Fibroblast of lung (primary cell): ENCODE measurements around the gene ABLIM2. TPM values are rescaled to one million over a fixed set of nuclear protein-coding genes. Genes with fewer than 3 reads are reported as not detected.

Experiments
- DNase-seq, 2 donors: peaks; one replicate each; pipeline versions ENCODE4 v3.0.0 to v3.0.0-alpha.2; 2010; ENCODE audit warnings: low read depth in 2 of 2
- H2AFZ ChIP-seq: 2 replicates; pipeline ENCODE4 v1.5.1; 2012; ENCODE audit warnings: low read length, control low read depth, inconsistent platforms
- H3K27ac ChIP-seq: 2 replicates; pipeline ENCODE4 v1.5.1; 2011; ENCODE audit warnings: low read length, control low read depth; ENCODE audit not compliant: insufficient read depth
- H3K27me3 ChIP-seq: 2 replicates; pipeline ENCODE4 v1.5.1; 2011; ENCODE audit warnings: mild to moderate bottlenecking, low read length; ENCODE audit not compliant: control insufficient read depth, insufficient read depth
- H3K36me3 ChIP-seq: 2 replicates; pipeline ENCODE4 v1.5.1; 2011; ENCODE audit warnings: low read length; ENCODE audit not compliant: control insufficient read depth, insufficient read depth
- H3K4me1 ChIP-seq: 2 replicates; pipeline ENCODE4 v1.5.1; 2011; ENCODE audit warnings: low read length; ENCODE audit not compliant: control insufficient read depth, insufficient read depth; ENCODE audit errors: extremely low read depth
- H3K4me2 ChIP-seq: 2 replicates; pipeline ENCODE4 v1.5.1; 2011; ENCODE audit warnings: low read length, control low read depth; ENCODE audit not compliant: insufficient read depth; ENCODE audit errors: extremely low read depth
- H3K4me3 ChIP-seq, 4 experiments: fragments of 200-600 bp in 1 of 4; sonication (generic) in 1 of 4; replicated peaks in 1 of 4; 2 replicates each; pipeline ENCODE4 v1.5.1; 2011 to 2016; ENCODE audit warnings: low read length in 4 of 4, low read depth in 3 of 4, mild to moderate bottlenecking in 3 of 4, control low read depth in 2 of 4, inconsistent platforms in 1 of 4, mixed read lengths in 1 of 4; ENCODE audit not compliant: insufficient read depth in 1 of 4; ENCODE audit errors: control extremely low read depth in 1 of 4
- H3K79me2 ChIP-seq: 2 replicates; pipeline ENCODE4 v1.5.1; 2012; ENCODE audit warnings: mild to moderate bottlenecking, low read length, inconsistent platforms; ENCODE audit not compliant: control insufficient read depth, insufficient read depth
- H3K9ac ChIP-seq: 2 replicates; pipeline ENCODE4 v1.5.1; 2011; ENCODE audit warnings: mild to moderate bottlenecking, low read length, control low read depth; ENCODE audit not compliant: insufficient read depth
- H3K9me3 ChIP-seq: 2 replicates; pipeline ENCODE4 v1.5.1; 2012; ENCODE audit warnings: low read depth, low read length; ENCODE audit not compliant: control insufficient read depth, insufficient read depth
- H4K20me1 ChIP-seq: 2 replicates; pipeline ENCODE4 v1.5.1; 2011; ENCODE audit warnings: low read length; ENCODE audit not compliant: control insufficient read depth, insufficient read depth; ENCODE audit errors: extremely low read depth
- CTCF ChIP-seq, 2 donors: IDR thresholded peaks in 1 of 2; conservative IDR thresholded peaks in 1 of 2; 1 replicate in 1 of 2; 2 replicates in 1 of 2; pipeline ENCODE4 v1.5.1; 2011 to 2012; ENCODE audit warnings: low read length in 2 of 2, control low read depth in 1 of 2, inconsistent platforms in 1 of 2, low read depth in 1 of 2, mild to moderate bottlenecking in 1 of 2
- EZH2 ChIP-seq: IDR thresholded peaks from 2 replicates; pipeline ENCODE4 v1.5.1; 2012; ENCODE audit warnings: low read length, control low read depth, mild to moderate bottlenecking; ENCODE audit errors: missing control alignments
- polyA plus RNA-seq, 2 donors: library from polyadenylated mRNA; depleted of rRNA in 1 of 2; stranded (reverse) in 1 of 2; unstranded in 1 of 2; fragments of >200 nt; gene quantifications; 2 replicates each; pipeline ENCODE4 v1.2.1, GENCODE V29; 2011 to 2012; ENCODE audit warnings: missing spikeins in 1 of 2
- total RNA-seq: library from RNA; depleted of rRNA; stranded (reverse); fragments of >200 nt; gene quantifications from 2 replicates; pipeline ENCODE4 v1.2.1, GENCODE V29; 2014

Gene ABLIM2
- total and polyA plus RNA-seq, 2 donors (not counting 1 experiment from before 2014, with no cell fraction given): 0.66 to 2.6 TPM

GRCh38 chr4:8113611-8114377 lies 44.8 kb downstream of the ABLIM2 start:
- H3K9me3 ChIP-seq: no peaks in the 10 kb centered on the region
- no peak for DNase-seq
- no peak overlapping the region for H2AFZ ChIP-seq
- H4K20me1 ChIP-seq: no peaks in the 10 kb centered on the region
- H3K27ac ChIP-seq: no peak overlapping the region
- TF ChIP-seq EZH2 (no peak), CTCF (conservative IDR thresholded peaks at IDR 0.05 in 1 of 2, IDR thresholded peaks at IDR 0.05 in 1 of 2; ENCODE audit: low read depth in 1 of 2, low read length in 2 of 2) (no peak)
- no peaks in the 10 kb centered on the region for H3K79me2 ChIP-seq
- H3K36me3 ChIP-seq: no peaks in the 10 kb centered on the region
- H3K4me2 ChIP-seq: no peak overlapping the region
- no peak overlapping the region for H3K4me3 ChIP-seq
- no peaks in the 10 kb centered on the region for H3K27me3 ChIP-seq
- H3K9ac ChIP-seq: no peak overlapping the region
- H3K4me1 ChIP-seq: no peaks in the 10 kb centered on the region

DNA sequence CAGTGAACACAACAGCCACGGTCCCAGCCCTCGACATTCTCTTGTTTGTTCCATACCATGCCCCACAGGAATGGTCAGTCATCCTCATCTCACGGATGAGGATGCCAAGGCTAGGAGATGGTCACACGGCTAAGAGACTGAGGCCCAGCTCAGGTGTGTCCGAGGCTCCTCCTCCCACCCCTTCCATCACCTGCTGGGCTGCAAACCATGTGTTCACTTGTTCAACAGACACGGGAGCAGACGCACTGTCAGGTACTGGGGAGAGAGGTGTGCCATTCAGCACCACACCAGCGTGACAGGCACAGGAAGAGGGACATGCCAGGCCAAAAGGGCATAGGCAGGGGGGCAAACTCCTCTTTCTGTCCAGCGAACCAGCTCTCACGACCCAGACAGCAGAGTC lies 45.9 kb downstream of the ABLIM2 start:
- no peak overlapping the region for H3K4me3 ChIP-seq
- no peak overlapping the region for H2AFZ ChIP-seq
- no peak overlapping the region for H3K4me2 ChIP-seq
- H3K27ac ChIP-seq: no peak overlapping the region
- H3K36me3 ChIP-seq: no peaks in the 10 kb centered on the region
- H3K9me3 ChIP-seq: no peaks in the 10 kb centered on the region
- no peaks in the 10 kb centered on the region for H3K79me2 ChIP-seq
- no peak overlapping the region for H3K9ac ChIP-seq
- DNase-seq: no peak
- no peaks in the 10 kb centered on the region for H4K20me1 ChIP-seq
- H3K4me1 ChIP-seq: no peaks in the 10 kb centered on the region
- TF ChIP-seq EZH2 (no peak), CTCF (conservative IDR thresholded peaks at IDR 0.05 in 1 of 2, IDR thresholded peaks at IDR 0.05 in 1 of 2; ENCODE audit: low read depth in 1 of 2, low read length in 2 of 2) (no peak)
- no peaks in the 10 kb centered on the region for H3K27me3 ChIP-seq

DNA sequence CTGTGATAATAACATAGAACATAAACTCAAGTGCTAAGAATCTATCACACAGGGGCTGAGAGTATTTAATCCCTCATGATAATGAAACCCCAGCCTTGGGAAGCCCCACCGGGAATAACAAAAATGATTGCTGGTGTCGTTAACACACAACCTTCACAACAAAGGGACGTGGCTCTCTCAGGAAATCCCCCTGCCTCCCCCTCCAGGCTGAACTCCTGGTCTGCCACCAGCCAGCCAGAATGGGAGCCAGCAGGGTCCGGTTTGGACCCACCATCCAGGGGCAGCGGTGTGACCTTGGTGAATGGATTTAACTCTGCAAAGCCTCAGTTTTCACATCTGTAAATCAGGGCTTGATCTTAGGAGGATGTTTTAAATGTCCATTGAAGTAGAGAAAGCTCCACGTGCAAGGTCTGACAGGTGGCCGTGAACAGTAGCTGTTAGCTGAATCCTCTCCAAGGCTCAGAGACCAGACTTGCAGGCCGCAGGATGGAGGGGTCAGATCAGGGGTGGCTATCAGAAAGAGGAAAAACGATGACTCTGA lies 46.5 kb downstream of the ABLIM2 start:
- no peaks in the 10 kb centered on the region for H4K20me1 ChIP-seq
- H3K9me3 ChIP-seq: no peaks in the 10 kb centered on the region
- H3K36me3 ChIP-seq: no peaks in the 10 kb centered on the region
- H3K4me3 ChIP-seq: no peak overlapping the region
- no peaks in the 10 kb centered on the region for H3K4me1 ChIP-seq
- H3K9ac ChIP-seq: no peak overlapping the region
- DNase-seq: no peak
- H3K4me2 ChIP-seq: no peak overlapping the region
- no peak overlapping the region for H3K27ac ChIP-seq
- TF ChIP-seq EZH2: no peak
- no peak for TF ChIP-seq CTCF (conservative IDR thresholded peaks at IDR 0.05 in 1 of 2, IDR thresholded peaks at IDR 0.05 in 1 of 2; ENCODE audit: low read depth in 1 of 2, low read length in 2 of 2)
- no peaks in the 10 kb centered on the region for H3K79me2 ChIP-seq
- no peaks in the 10 kb centered on the region for H3K27me3 ChIP-seq
- H2AFZ ChIP-seq: no peak overlapping the region
